Stimulated activated CD4-positive, alpha-beta T cell treated with anti-CD3 and anti-CD28 coated beads, Interleukin-15, amount 100 ng/mL, for 24 hours (primary cell): ENCODE measurements around the gene ARHGAP36.

Experiments
- DNase-seq: peaks from one replicate; pipeline ENCODE4 v3.0.0-alpha.2; 2020

ARHGAP36 gene

GRCh38 chrX:131058136-131058868 lies at the start of gene ARHGAP36:
Gene ARHGAP36 (plus strand): TSS chrX:131058346. CDS start chrX:131081666, 23,320 bp downstream.
- no peak for DNase-seq

- DNase-seq: no peak
Observed at GRCh38 chrX:131010186-131010585, 48.0 kb upstream of the ARHGAP36 start.

- DNase-seq: no peak
Observed at GRCh38 chrX:131025336-131025735, 32.8 kb upstream of the ARHGAP36 start.

GRCh38 chrX:131032354-131033230 lies 25.6 kb upstream of the ARHGAP36 start:
- no peak for DNase-seq

GRCh38 chrX:131034063-131034462 lies 24.1 kb upstream of the ARHGAP36 start:
- no peak for DNase-seq

GRCh38 chrX:131040781-131041180 lies 17.4 kb upstream of the ARHGAP36 start:
- DNase-seq: no peak

GRCh38 chrX:131041667-131042066 lies 16.5 kb upstream of the ARHGAP36 start:
- DNase-seq: no peak

- no peak for DNase-seq
Observed at GRCh38 chrX:131045726-131046125, 12.4 kb upstream of the ARHGAP36 start.

GRCh38 chrX:131046596-131046995 lies 11.6 kb upstream of the ARHGAP36 start:
- DNase-seq: no peak

GRCh38 chrX:131047180-131047579 lies 11.0 kb upstream of the ARHGAP36 start:
- DNase-seq: no peak

- DNase-seq: no peak
Observed at GRCh38 chrX:131053076-131053475, 5.1 kb upstream of the ARHGAP36 start.

GRCh38 chrX:131054906-131055305 lies 3.2 kb upstream of the ARHGAP36 start:
- DNase-seq: no peak

- DNase-seq: no peak
Observed at GRCh38 chrX:131057706-131058105, 440 bp upstream of the ARHGAP36 start.

- DNase-seq: no peak
Observed at GRCh38 chrX:131059246-131059645, 1.1 kb downstream of the ARHGAP36 start.

GRCh38 chrX:131060147-131060546 lies 2.0 kb downstream of the ARHGAP36 start:
- DNase-seq: no peak

GRCh38 chrX:131061306-131061705 lies 3.2 kb downstream of the ARHGAP36 start:
- DNase-seq: no peak

GRCh38 chrX:131063613-131064012 lies 5.5 kb downstream of the ARHGAP36 start:
- no peak for DNase-seq

- DNase-seq: no peak
Observed at GRCh38 chrX:131066237-131066636, 8.1 kb downstream of the ARHGAP36 start.

- DNase-seq: no peak
Observed at GRCh38 chrX:131067216-131067615, 9.1 kb downstream of the ARHGAP36 start.

- no peak for DNase-seq
Observed at GRCh38 chrX:131067846-131068745, 9.9 kb downstream of the ARHGAP36 start.

- DNase-seq: peak; percentile 51
Observed at GRCh38 chrX:131068945-131069719, 11.0 kb downstream of the ARHGAP36 start.
